KMS-11 (cell line): ENCODE results near the gene SCP2.

ENCODE experiments used
- H2AFZ ChIP-seq: fragments of 200-600 bp; sonication (generic); 2 replicates; pipeline ENCODE4 v1.6.1; 2016; ENCODE audit warnings: antibody characterized with exemption, mixed run types, low read depth
- H3K27ac ChIP-seq: fragments of 200-600 bp; sonication (generic); 2 replicates; pipeline ENCODE4 v1.6.1; 2016; ENCODE audit warnings: mild to moderate bottlenecking, mixed run types
- H3K27me3 ChIP-seq: fragments of 200-600 bp; sonication (generic); 2 replicates; pipeline ENCODE4 v1.6.1; 2017; ENCODE audit warnings: mild to moderate bottlenecking, low read depth, mixed run types, moderate library complexity; ENCODE audit not compliant: insufficient read depth
- H3K36me3 ChIP-seq: fragments of 200-600 bp; sonication (generic); 2 replicates; pipeline ENCODE4 v1.6.1; 2017; ENCODE audit warnings: mild to moderate bottlenecking, mixed run types; ENCODE audit not compliant: insufficient read depth
- H3K4me1 ChIP-seq: fragments of 200-600 bp; sonication (generic); 2 replicates; pipeline ENCODE4 v1.6.1; 2016; ENCODE audit warnings: mild to moderate bottlenecking, low read depth, mixed run types; ENCODE audit not compliant: poor library complexity, severe bottlenecking
- H3K4me2 ChIP-seq: fragments of 200-600 bp; sonication (generic); 2 replicates; pipeline ENCODE4 v1.7.0; 2016; ENCODE audit warnings: mild to moderate bottlenecking, mixed run types
- H3K4me3 ChIP-seq: fragments of 200-600 bp; sonication (generic); IDR thresholded peaks from 2 replicates; pipeline ENCODE4 v1.6.1; 2017; ENCODE audit warnings: low read depth, low read length, mixed read lengths; ENCODE audit not compliant: insufficient read depth
- H3K79me2 ChIP-seq: fragments of 200-600 bp; sonication (generic); 2 replicates; pipeline ENCODE4 v1.6.1; 2016; ENCODE audit warnings: low read depth, mixed run types; ENCODE audit not compliant: insufficient read depth
- H3K9ac ChIP-seq: fragments of 200-600 bp; sonication (generic); 2 replicates; pipeline ENCODE4 v1.6.1; 2016; ENCODE audit warnings: mild to moderate bottlenecking, mixed run types
- H4K20me1 ChIP-seq: fragments of 200-600 bp; sonication (generic); 2 replicates; pipeline ENCODE4 v1.6.1; 2016; ENCODE audit warnings: mild to moderate bottlenecking, mixed run types; ENCODE audit not compliant: insufficient read depth
- TF ChIP-seq, protein P1 (sequence below): fragments of 200-600 bp; sonication (generic); conservative IDR thresholded peaks from 2 replicates; pipeline ENCODE4 v1.6.1; 2017; ENCODE audit warnings: low read depth, mild to moderate bottlenecking, antibody characterized with exemption, low read length, moderate library complexity, mixed read lengths

SCP2 gene

DNA sequence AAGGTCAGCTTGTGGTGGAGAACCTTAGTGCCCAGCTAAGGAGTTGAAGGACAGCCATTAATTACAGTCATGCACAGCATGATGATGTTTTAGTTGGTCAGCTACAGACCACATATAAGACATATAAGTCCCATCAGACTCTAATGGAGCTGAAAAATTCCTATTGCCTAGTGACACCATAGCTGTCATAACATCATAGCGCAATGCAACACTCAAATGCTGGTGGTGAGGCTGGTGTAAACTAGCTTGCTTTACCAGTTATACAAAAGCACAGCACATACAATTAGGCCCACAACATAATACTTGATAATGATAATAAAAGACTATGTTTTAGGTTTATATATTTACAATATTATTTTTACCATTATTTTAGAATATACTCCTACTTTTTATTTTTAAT, 9.5 kb upstream of the SCP2 start:
- Histone ChIP-seq H3K27ac (no peak overlapping the region), H3K27me3 (no peaks in the 10 kb centered on the region), H3K4me1 (no peaks in the 10 kb centered on the region), H3K4me2 (no peak overlapping the region), H4K20me1 (no peaks in the 10 kb centered on the region), H3K79me2 (no peaks in the 10 kb centered on the region), H3K9ac (no peak overlapping the region), H2AFZ (no peak overlapping the region), H3K4me3 (no peak overlapping the region), H3K36me3 (no peaks in the 10 kb centered on the region)
- TF ChIP-seq, protein P1, sequence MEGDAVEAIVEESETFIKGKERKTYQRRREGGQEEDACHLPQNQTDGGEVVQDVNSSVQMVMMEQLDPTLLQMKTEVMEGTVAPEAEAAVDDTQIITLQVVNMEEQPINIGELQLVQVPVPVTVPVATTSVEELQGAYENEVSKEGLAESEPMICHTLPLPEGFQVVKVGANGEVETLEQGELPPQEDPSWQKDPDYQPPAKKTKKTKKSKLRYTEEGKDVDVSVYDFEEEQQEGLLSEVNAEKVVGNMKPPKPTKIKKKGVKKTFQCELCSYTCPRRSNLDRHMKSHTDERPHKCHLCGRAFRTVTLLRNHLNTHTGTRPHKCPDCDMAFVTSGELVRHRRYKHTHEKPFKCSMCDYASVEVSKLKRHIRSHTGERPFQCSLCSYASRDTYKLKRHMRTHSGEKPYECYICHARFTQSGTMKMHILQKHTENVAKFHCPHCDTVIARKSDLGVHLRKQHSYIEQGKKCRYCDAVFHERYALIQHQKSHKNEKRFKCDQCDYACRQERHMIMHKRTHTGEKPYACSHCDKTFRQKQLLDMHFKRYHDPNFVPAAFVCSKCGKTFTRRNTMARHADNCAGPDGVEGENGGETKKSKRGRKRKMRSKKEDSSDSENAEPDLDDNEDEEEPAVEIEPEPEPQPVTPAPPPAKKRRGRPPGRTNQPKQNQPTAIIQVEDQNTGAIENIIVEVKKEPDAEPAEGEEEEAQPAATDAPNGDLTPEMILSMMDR = no peak

DNA sequence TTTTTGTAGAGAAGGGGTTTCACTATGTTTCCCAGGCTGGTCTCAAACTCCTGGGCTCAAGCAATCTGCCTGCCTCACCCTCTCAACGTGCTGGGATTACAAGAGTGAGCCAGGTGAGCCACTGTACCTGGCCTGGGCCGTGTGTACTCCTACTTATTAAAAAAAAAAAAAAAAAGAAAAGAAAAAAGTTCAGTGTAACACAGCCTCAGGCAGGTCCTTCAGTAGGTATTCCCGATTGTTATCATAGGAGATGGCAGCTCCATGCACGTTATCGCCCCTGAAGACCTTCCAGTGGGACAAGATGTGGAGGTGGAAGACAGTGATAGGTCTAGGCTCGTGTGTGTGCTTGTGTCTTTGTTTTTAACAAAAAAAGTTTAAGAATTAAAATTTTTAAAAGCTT, 8.9 kb upstream of the SCP2 start:
- no peaks in the 10 kb centered on the region for H3K36me3 ChIP-seq
- TF ChIP-seq, protein P1 = no peak
- no peak overlapping the region for H3K9ac ChIP-seq
- H3K27me3 ChIP-seq = no peaks in the 10 kb centered on the region
- H2AFZ ChIP-seq = no peak overlapping the region
- H3K79me2 ChIP-seq = no peaks in the 10 kb centered on the region
- H3K27ac ChIP-seq = no peak overlapping the region
- no peak overlapping the region for H3K4me2 ChIP-seq
- H3K4me1 ChIP-seq = no peaks in the 10 kb centered on the region
- H3K4me3 ChIP-seq = no peak overlapping the region
- no peaks in the 10 kb centered on the region for H4K20me1 ChIP-seq

DNA sequence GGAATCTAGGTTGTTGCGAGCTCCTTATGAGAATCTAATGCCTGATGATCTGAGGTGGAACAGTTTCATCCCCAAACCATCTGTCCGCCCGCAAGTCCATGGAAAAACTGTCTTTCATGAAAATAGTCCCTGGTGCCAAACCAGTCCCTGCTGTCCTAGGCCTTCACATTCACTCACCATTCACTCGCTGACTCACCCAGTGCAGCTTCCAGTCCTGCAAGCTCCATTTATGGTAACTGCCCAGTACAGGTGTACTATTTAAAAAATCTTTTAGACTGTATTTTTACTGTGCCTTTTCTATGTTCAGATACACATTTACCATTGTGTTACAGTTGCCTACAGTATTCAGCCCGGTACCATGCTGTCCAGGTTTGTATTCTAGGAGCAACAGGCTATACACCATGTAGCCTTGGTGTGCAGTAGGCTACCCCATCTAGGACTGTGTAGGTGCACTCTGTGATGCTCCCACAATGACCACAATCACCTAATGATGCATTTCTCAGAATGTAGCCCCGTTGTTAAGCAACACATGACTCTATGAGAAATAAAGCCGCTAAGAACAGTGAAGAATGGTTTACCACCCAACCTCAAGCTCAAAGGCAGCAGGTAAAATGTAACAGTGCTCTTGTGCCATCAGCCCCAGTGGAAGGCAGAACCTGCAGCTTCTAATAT, 7.9 kb upstream of the SCP2 start:
- Histone ChIP-seq H3K9ac (no peak overlapping the region), H3K4me2 (no peak overlapping the region), H3K27me3 (no peaks in the 10 kb centered on the region), H3K4me3 (no peak overlapping the region), H3K4me1 (no peaks in the 10 kb centered on the region), H3K79me2 (no peaks in the 10 kb centered on the region), H3K27ac (no peak overlapping the region), H4K20me1 (no peaks in the 10 kb centered on the region), H3K36me3 (no peaks in the 10 kb centered on the region), H2AFZ (no peak overlapping the region)
- TF ChIP-seq, protein P1 = no peak

DNA sequence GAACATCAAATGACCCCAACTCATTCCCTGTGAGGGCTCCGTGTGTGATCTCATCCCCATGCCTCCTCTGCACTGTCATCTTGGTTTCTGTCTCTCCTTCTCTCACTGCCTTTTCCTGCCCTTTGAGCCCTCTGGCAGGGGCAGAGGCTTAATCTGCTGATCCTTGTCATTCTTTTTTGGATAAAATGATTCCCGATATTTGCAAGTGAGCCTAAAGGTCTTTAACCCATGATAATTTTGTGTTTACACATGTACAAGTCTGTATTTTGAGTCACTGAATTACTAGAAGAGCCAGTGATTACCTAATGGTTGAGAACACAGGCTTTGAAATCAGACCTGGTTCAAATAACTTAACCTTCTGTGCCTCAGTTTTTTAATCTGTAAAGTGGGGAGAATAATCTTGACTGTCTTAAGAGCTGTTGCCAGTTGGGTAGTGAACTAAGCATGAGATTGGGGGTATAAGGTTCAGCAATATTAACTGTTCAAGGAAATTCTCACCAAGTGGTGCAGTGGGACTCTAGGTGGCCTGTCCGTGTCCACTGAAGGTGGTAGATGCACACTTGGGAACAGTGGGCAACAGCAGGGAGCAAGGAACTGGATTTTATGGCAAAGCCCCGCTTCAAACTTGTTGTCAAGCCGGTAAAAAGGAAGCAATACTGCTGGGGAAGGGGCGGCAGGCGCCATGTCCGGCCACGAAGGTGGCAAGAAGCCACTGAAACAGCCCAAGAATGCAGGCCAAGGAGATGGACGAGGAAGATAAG, 7.2 kb upstream of the SCP2 start:
- H3K27ac ChIP-seq = no peak overlapping the region
- H4K20me1 ChIP-seq = no peaks in the 10 kb centered on the region
- no peak overlapping the region for H3K9ac ChIP-seq
- TF ChIP-seq, protein P1 = no peak
- H3K36me3 ChIP-seq = no peaks in the 10 kb centered on the region
- H2AFZ ChIP-seq = no peak overlapping the region
- no peak overlapping the region for H3K4me2 ChIP-seq
- no peaks in the 10 kb centered on the region for H3K79me2 ChIP-seq
- H3K4me3 ChIP-seq = no peak overlapping the region
- H3K4me1 ChIP-seq = no peaks in the 10 kb centered on the region
- no peaks in the 10 kb centered on the region for H3K27me3 ChIP-seq
